Endothelial cell of umbilical vein (primary cell): ENCODE measurements around the gene ANGPTL7. TPM values are rescaled to one million over a fixed set of nuclear protein-coding genes. Genes with fewer than 3 reads are reported as not detected.

Experiments
- BruUV-seq: library from RNA; stranded (reverse); fragments of 400-500 nt; replicated peaks from 2 replicates; lab custom pipeline; 2021; lab: Mats Ljungman, UMichigan
- CTCF ChIA-PET: fragments of 300-600, 350-600 bp; sonication (Branson Sonifier 250); formaldehyde crosslinking; loops from one replicate; lab custom pipeline; 2021; ENCODE audit warnings: antibody characterized with exemption, inconsistent platforms; lab: Charles Lee
- POLR2A ChIA-PET: fragments of 300-600, 350-600 bp; sonication (Branson Sonifier 250); formaldehyde crosslinking; loops from one replicate; lab custom pipeline; 2021; ENCODE audit warnings: antibody characterized with exemption, inconsistent platforms; lab: Charles Lee
- DNase-seq: peaks from one replicate; pipeline ENCODE4 v3.0.0-alpha.2; 2011; ENCODE audit warnings: low read depth, low spot score
- FAIRE-seq: peaks from 2 replicates; lab custom pipeline; 2011; peaks lifted over from hg19 to GRCh38; lab: Jason Lieb, UNC
- H2AFZ ChIP-seq: 2 replicates; pipeline ENCODE4 v1.6.0; 2012; ENCODE audit warnings: low read depth, low read length, control low read depth, inconsistent platforms
- H3K27ac ChIP-seq: 2 replicates; pipeline ENCODE4 v1.5.1; 2011; ENCODE audit warnings: low read depth, mild to moderate bottlenecking, control low read depth, low read length, moderate library complexity; ENCODE audit not compliant: insufficient read depth
- H3K27me3 ChIP-seq, 2 experiments: 2 replicates each; pipeline versions ENCODE4 v1.6.0 to v1.6.1; 2011; ENCODE audit warnings: low read length in 2 of 2, mixed read lengths in 1 of 2; ENCODE audit not compliant: control insufficient read depth in 2 of 2, insufficient read depth in 2 of 2
- H3K36me3 ChIP-seq, 2 experiments: 2 replicates in 1 of 2; 3 replicates in 1 of 2; pipeline ENCODE4 v1.5.1; 2011; ENCODE audit warnings: low read length in 2 of 2, mild to moderate bottlenecking in 1 of 2, moderate library complexity in 1 of 2; ENCODE audit not compliant: control insufficient read depth in 2 of 2, insufficient read depth in 2 of 2; ENCODE audit errors: extremely low read depth in 1 of 2
- H3K4me1 ChIP-seq: 3 replicates; pipeline ENCODE4 v1.5.1; 2011; ENCODE audit warnings: mild to moderate bottlenecking, low read length; ENCODE audit not compliant: control insufficient read depth, insufficient read depth; ENCODE audit errors: extremely low read depth
- H3K4me2 ChIP-seq: 2 replicates; pipeline ENCODE4 v1.6.1; 2011; ENCODE audit warnings: low read length, control low read depth, mixed read lengths; ENCODE audit not compliant: insufficient read depth
- H3K4me3 ChIP-seq, 3 experiments: fragments of 200-600 bp in 1 of 3; sonication (generic), shearing (Covaris generic) in 1 of 3; replicated peaks in 1 of 3; 2 replicates each; pipeline ENCODE4 v1.5.1; 2011 to 2016; ENCODE audit warnings: control low read depth in 3 of 3, low read length in 3 of 3, mild to moderate bottlenecking in 2 of 3, inconsistent platforms in 1 of 3, low read depth in 1 of 3, moderate library complexity in 1 of 3; ENCODE audit not compliant: insufficient read depth in 1 of 3
- H3K79me2 ChIP-seq: 2 replicates; pipeline ENCODE4 v1.6.0; 2012; ENCODE audit warnings: low read length, inconsistent platforms; ENCODE audit not compliant: control insufficient read depth, insufficient read depth
- H3K9ac ChIP-seq: replicated peaks from 2 replicates; pipeline ENCODE3; 2011; ENCODE audit warnings: low read length, control low read depth; ENCODE audit not compliant: insufficient read depth; ENCODE audit errors: extremely low read depth
- H3K9me1 ChIP-seq: replicated peaks from 3 replicates; pipeline ENCODE4 v1.6.0; 2011; ENCODE audit warnings: mild to moderate bottlenecking, low read length; ENCODE audit not compliant: control insufficient read depth, insufficient read depth; ENCODE audit errors: extremely low read depth
- H3K9me3 ChIP-seq: replicated peaks from 2 replicates; pipeline ENCODE4 v1.5.1; 2012; ENCODE audit warnings: low read length, inconsistent platforms; ENCODE audit not compliant: control insufficient read depth, insufficient read depth
- H4K20me1 ChIP-seq: replicated peaks from 2 replicates; pipeline ENCODE3; 2011; ENCODE audit warnings: mild to moderate bottlenecking, low read length; ENCODE audit not compliant: control insufficient read depth, insufficient read depth; ENCODE audit errors: extremely low read depth
- FOS ChIP-seq: IDR thresholded peaks from 2 replicates; pipeline ENCODE4 v1.6.1; 2011; ENCODE audit warnings: mild to moderate bottlenecking, low read length, moderate library complexity, borderline replicate concordance; ENCODE audit not compliant: insufficient read depth
- JUN ChIP-seq: IDR thresholded peaks from 2 replicates; pipeline ENCODE4 v1.6.1; 2011; ENCODE audit warnings: borderline replicate concordance, low read depth; ENCODE audit not compliant: insufficient read length, insufficient read depth
- dilution Hi-C: fragments of 300-500 bp; cut with MboI; formaldehyde crosslinking; loops from one replicate; pipeline ENCODE4 v1.15.0; 2019; ENCODE audit warnings: low sequenced_read_pairs; ENCODE audit not compliant: extremely low pct_ligation_motif_present
- intact Hi-C: fragments of 100-400 bp; cut with micrococcal nuclease; formaldehyde crosslinking; loops from one replicate; pipeline ENCODE4 v1.10.0; 2022
- polyA plus RNA-seq, 4 experiments: library from polyadenylated mRNA; depleted of rRNA in 3 of 4; stranded (reverse) in 3 of 4; unstranded in 1 of 4; fragments of >200 nt; gene quantifications; 2 replicates each; pipeline versions ENCODE4 v1.2.1 to v1.2.3, GENCODE V29; 2011 to 2012; ENCODE audit warnings: missing spikeins in 1 of 4
- total RNA-seq: library from RNA; stranded (reverse); gene quantifications from 2 replicates; pipeline ENCODE4 v1.2.3, GENCODE V29; 2021
- TF ChIP-seq, protein P1 (sequence below), 2 donors: IDR thresholded peaks; 1 replicate in 1 of 2; 2 replicates in 1 of 2; pipeline ENCODE4 v1.5.1; 2011; ENCODE audit warnings: low read length in 2 of 2, mild to moderate bottlenecking in 2 of 2, moderate library complexity in 2 of 2, control low read depth in 1 of 2, inconsistent platforms in 1 of 2, low read depth in 1 of 2; ENCODE audit not compliant: insufficient read depth in 1 of 2; ENCODE audit errors: extremely low read depth in 1 of 2

Gene ANGPTL7
- total and polyA plus RNA-seq, 2 donors (not counting 3 experiments of a cell fraction or from before 2014, with no cell fraction given): not detected

GRCh38 chr1:11176081-11176706 is 13.0 kb upstream of the ANGPTL7 start:
- ChIA-PET POLR2A (no interaction called here), CTCF (interaction anchor here (0.8 kb wide), 1 partner anchor 469 kb away, joined by 3 read pairs; no protein-coding TSS in a partner anchor)
- no peaks in the 10 kb centered on the region for H3K27me3 ChIP-seq
- DNase-seq: no peak
- no peaks in the 10 kb centered on the region for H3K4me1 ChIP-seq
- no peak for TF ChIP-seq JUN
- TF ChIP-seq, protein P1, sequence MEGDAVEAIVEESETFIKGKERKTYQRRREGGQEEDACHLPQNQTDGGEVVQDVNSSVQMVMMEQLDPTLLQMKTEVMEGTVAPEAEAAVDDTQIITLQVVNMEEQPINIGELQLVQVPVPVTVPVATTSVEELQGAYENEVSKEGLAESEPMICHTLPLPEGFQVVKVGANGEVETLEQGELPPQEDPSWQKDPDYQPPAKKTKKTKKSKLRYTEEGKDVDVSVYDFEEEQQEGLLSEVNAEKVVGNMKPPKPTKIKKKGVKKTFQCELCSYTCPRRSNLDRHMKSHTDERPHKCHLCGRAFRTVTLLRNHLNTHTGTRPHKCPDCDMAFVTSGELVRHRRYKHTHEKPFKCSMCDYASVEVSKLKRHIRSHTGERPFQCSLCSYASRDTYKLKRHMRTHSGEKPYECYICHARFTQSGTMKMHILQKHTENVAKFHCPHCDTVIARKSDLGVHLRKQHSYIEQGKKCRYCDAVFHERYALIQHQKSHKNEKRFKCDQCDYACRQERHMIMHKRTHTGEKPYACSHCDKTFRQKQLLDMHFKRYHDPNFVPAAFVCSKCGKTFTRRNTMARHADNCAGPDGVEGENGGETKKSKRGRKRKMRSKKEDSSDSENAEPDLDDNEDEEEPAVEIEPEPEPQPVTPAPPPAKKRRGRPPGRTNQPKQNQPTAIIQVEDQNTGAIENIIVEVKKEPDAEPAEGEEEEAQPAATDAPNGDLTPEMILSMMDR (IDR thresholded peaks at IDR 0.05; ENCODE audit: extremely low read depth in 1 of 2, insufficient read depth in 1 of 2, low read depth in 1 of 2, low read length in 2 of 2): no peak
- TF ChIP-seq FOS: no peak
- H3K79me2 ChIP-seq: no peaks in the 10 kb centered on the region
- dilution Hi-C loops (no loop called here), intact Hi-C loops (no loop called here)
- no peaks in the 10 kb centered on the region for H3K9me1 ChIP-seq
- peaks cover 1 to 4% of the 10 kb centered on the region in 2 experiments for H3K36me3 ChIP-seq
- BruUV-seq: no TSS peak
- H3K9me3 ChIP-seq: no peaks in the 10 kb centered on the region
- H3K4me2 ChIP-seq: no peak overlapping the region
- H3K4me3 ChIP-seq: no peak overlapping the region
- no peak overlapping the region for H3K27ac ChIP-seq
- FAIRE-seq: no peak
- no peak overlapping the region for H3K9ac ChIP-seq
- no peak overlapping the region for H2AFZ ChIP-seq
- no peaks in the 10 kb centered on the region for H4K20me1 ChIP-seq
